AG04449 (cell line): Measurements from ENCODE around the gene KCNH6.

Experiments
- CTCF ChIA-PET: fragments of 350-600 bp; formaldehyde crosslinking; extraction: SDS; loops from one replicate; lab custom pipeline; 2021; ENCODE audit warnings: antibody characterized with exemption; lab: Yijun Ruan, JAX
- POLR2A ChIA-PET: fragments of 400-600, 350-600 bp; formaldehyde crosslinking; extraction: SDS; loops from one replicate; lab custom pipeline; 2020; ENCODE audit warnings: antibody characterized with exemption, inconsistent platforms; lab: Yijun Ruan, JAX
- DNase-seq: peaks from one replicate; pipeline ENCODE4 v3.0.0-alpha.2; 2010; ENCODE audit warnings: low read depth, low spot score
- H3K4me3 ChIP-seq: 2 replicates; pipeline ENCODE4 v1.5.1; 2011; ENCODE audit warnings: low read depth, mild to moderate bottlenecking, control low read depth, low read length
- TF ChIP-seq, protein P1 (sequence below): IDR thresholded peaks from one replicate; pipeline ENCODE4 v1.5.1; 2011; ENCODE audit warnings: mild to moderate bottlenecking, moderate library complexity, low read length, control low read depth, inconsistent platforms; ENCODE audit not compliant: insufficient read depth; ENCODE audit errors: missing control alignments

KCNH6 gene

DNA sequence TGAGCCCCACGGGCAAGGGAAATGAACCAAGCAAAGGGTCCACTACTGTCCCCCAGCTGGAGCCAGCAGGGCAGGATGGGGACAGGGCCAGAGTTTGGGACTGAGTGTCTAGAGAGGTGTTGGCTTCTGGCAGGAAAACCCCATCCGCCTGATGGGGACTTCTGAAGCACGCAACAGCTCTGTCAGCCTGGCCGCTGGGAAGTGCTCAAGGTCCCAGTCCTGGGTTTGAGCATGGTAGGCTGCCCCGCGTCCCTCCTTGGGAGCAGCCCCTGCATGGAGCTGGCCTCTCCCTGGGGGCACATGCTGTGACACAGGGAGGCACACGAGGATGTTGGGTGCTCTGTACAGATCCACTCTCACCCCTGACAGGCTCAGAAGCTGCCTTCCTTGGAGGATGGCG is 31.7 kb upstream of the KCNH6 start:
- no peak overlapping the region for H3K4me3 ChIP-seq
- no peak for DNase-seq
- CTCF ChIA-PET: interaction anchor here (4.4 kb wide), 1 partner anchor 12 kb away, joined by 34 read pairs; no protein-coding TSS in a partner anchor
- TF ChIP-seq, protein P1, sequence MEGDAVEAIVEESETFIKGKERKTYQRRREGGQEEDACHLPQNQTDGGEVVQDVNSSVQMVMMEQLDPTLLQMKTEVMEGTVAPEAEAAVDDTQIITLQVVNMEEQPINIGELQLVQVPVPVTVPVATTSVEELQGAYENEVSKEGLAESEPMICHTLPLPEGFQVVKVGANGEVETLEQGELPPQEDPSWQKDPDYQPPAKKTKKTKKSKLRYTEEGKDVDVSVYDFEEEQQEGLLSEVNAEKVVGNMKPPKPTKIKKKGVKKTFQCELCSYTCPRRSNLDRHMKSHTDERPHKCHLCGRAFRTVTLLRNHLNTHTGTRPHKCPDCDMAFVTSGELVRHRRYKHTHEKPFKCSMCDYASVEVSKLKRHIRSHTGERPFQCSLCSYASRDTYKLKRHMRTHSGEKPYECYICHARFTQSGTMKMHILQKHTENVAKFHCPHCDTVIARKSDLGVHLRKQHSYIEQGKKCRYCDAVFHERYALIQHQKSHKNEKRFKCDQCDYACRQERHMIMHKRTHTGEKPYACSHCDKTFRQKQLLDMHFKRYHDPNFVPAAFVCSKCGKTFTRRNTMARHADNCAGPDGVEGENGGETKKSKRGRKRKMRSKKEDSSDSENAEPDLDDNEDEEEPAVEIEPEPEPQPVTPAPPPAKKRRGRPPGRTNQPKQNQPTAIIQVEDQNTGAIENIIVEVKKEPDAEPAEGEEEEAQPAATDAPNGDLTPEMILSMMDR: no peak
- POLR2A ChIA-PET: no interaction called here

DNA sequence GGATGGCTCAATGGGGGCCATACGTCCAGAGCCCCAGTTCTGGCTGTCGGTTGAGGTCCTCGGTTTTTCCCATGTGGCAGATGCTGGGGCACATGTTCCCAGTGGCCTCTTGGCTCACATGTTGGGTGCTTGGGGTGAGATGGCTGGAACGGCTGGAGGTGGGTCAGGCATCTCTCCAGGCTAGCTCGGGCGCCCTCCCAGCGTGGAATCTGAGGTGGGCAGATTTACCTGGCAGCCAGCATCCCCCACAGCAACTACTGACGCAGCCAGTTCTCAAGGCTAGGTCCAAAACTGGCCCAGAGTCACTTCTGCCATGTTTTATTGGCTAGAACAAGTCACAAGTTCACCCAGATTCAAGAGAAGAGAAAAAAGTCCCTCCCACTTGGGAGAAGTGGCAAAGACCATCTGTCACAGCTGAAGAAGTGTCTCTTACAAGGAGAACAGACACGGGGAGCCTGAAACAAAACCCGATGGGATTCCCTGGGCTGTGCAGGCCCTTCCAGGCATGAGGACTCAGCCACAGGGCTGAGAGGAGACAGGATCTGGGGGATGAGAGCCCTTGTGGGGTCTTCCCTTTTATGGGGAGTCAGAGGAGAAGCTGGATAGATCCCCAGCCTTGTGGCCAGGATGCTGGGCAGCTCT is 31.1 kb upstream of the KCNH6 start:
- TF ChIP-seq, protein P1: no peak
- no peak for DNase-seq
- ChIA-PET CTCF (interaction anchor here (4.4 kb wide), 1 partner anchor 12 kb away, joined by 34 read pairs; no protein-coding TSS in a partner anchor), POLR2A (no interaction called here)
- no peak overlapping the region for H3K4me3 ChIP-seq

DNA sequence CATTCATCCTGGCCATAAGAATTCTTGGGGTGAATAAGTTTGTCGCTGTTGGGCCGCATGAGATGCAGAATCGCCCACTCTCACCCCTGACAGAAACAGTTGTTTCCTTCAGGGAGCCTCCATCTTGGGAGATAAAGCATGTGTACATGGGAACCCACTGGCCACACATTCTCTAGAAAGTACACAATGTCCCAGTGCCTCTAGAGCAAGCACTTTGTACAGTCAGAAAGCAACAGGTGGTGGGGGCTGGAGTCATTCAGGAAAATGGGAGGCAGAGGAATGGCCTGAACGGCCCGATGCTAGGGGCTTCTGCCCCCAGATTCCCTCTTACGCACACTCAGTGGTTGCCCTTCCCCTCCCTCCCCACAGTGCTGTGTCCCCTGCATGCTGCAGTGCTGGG is 30.2 kb upstream of the KCNH6 start:
- CTCF ChIA-PET: interaction anchor here (4.4 kb wide), 1 partner anchor 13 kb away, joined by 34 read pairs; no protein-coding TSS in a partner anchor

DNA sequence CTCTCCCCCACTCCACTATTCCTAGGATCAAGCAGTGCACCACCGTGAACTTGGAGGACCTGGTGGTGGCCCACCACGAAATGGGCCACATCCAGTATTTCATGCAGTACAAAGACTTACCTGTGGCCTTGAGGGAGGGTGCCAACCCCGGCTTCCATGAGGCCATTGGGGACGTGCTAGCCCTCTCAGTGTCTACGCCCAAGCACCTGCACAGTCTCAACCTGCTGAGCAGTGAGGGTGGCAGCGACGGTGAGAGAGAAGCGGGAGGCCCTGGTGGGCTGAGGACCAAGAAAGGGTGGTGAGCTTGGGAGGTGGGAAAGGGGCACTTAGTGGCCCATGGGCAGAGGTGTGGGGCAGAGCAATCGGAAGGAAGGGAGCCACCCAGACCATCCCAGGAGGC is 29.7 kb upstream of the KCNH6 start:
- CTCF ChIA-PET: interaction anchor here (0.7 to 3.4 kb wide), 2 partner anchors 14 to 41 kb away, joined by 3 to 21 read pairs; no protein-coding TSS in a partner anchor
- POLR2A ChIA-PET: no interaction called here
- no peak for DNase-seq
- no peak overlapping the region for H3K4me3 ChIP-seq
- TF ChIP-seq, protein P1: no peak

More for the DNA sequence above, 30.2 kb upstream of the KCNH6 start:
- TF ChIP-seq, protein P1: no peak
- no peak overlapping the region for H3K4me3 ChIP-seq
- no peak for DNase-seq
- POLR2A ChIA-PET: no interaction called here

DNA sequence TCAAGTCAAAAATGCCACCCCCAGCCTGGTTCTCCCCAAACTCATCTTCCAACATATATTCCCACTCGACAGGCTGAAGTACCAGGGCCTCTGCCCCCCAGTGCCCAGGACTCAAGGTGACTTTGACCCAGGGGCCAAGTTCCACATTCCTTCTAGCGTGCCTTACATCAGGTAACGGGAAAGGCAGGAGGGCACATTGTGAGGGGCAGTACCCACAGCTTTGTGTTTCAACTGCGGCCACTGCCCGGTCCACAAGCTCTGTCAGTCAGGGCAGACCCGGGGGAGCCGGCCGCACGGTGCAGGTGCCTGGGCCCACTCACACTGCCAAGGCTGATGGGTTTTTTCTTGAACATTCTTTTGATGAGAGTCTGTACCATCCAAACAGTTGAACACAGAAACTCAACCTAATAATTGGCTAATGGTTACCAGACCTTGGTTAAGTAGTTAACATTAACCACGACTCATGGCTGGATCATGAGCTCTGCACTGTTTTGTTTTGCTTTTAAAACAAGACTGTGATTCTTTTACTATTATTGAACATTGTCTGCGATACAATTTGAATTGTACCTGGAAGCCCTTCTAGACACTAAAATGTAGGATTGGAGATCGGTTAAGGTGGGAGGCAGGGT is 28.7 kb upstream of the KCNH6 start:
- TF ChIP-seq, protein P1: no peak
- no peak overlapping the region for H3K4me3 ChIP-seq
- ChIA-PET CTCF (interaction anchor here (1.8 to 3.4 kb wide), 2 partner anchors 15 to 69 kb away, joined by 5 to 21 read pairs; no protein-coding TSS in a partner anchor), POLR2A (no interaction called here)
- DNase-seq: no peak

DNA sequence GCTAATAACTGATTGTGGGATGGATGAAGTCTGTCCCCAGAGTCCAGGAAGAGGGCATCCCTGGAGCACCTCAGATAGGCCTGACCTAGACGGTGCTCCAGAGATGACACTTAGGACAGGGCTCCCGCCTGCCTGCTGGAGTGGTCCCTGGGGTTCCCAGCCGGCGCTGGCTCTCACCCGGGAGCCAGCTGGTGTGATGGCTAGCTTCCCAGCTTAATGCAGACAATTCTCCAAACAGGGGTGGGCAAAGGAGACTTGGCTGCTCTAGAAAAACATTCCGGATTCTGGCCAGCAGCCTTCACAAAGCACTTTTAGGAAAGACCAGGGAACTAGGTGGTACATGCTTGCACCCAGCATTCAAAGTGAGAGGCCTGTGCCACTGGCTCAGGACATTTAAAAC is 27.7 kb upstream of the KCNH6 start:
- DNase-seq: no peak
- ChIA-PET POLR2A (no interaction called here), CTCF (interaction anchor here (1.8 to 3.4 kb wide), 2 partner anchors 16 to 70 kb away, joined by 5 to 21 read pairs; no protein-coding TSS in a partner anchor)
- TF ChIP-seq, protein P1: no peak
- no peak overlapping the region for H3K4me3 ChIP-seq
